ENCODE results near the gene FAIM2.
"Not testable (repeated sequence)": the region's sequence is repeated elsewhere in the genome, so short reads cannot be mapped to it uniquely, and the experiment has no call there.

FAIM2 gene

GRCh38 chr12:49881415-49882247 is 22.1 kb downstream of the FAIM2 start:
- Histone ChIP-seq H3K9ac (ENCODE audit: low read length) (no peak overlapping the region), H3K23ac (ENCODE audit: low read length) (no peak overlapping the region), H4K91ac (ENCODE audit: low read depth, low read length) (no peak overlapping the region), H3K18ac (ENCODE audit: low read length) (no peak overlapping the region), H4K8ac (ENCODE audit: low read depth, low read length) (no peak overlapping the region), H3K27me3 (ENCODE audit: insufficient read depth, low read length) (no peaks in the 10 kb centered on the region), H2AK5ac (ENCODE audit: low read length) (no peak overlapping the region), H3K27ac (ENCODE audit: low read depth, low read length) (no peak overlapping the region), H3K4me1 (ENCODE audit: control insufficient read depth in 1 of 2, insufficient read depth in 2 of 2, low read length in 2 of 2) (no peaks in the 10 kb centered on the region), H4K12ac (ENCODE audit: low read depth, low read length) (no peak overlapping the region), H2BK12ac (ENCODE audit: low read length) (no peak overlapping the region), H3K14ac (ENCODE audit: low read length) (no peak overlapping the region), H2BK120ac (ENCODE audit: insufficient read depth, low read length, poor library complexity) (no peak overlapping the region), H3K9me3 (ENCODE audit: insufficient read depth, low read depth, low read length) (no peaks in the 10 kb centered on the region), H3K4ac (ENCODE audit: low read depth, low read length) (no peak overlapping the region), H3K4me2 (ENCODE audit: low read length) (no peak overlapping the region), H2AFZ (ENCODE audit: insufficient read depth, low read length, poor library complexity) (no peak overlapping the region), H3K4me3 (ENCODE audit: low read depth, low read length) (no peak overlapping the region), H3K36me3 (ENCODE audit: control insufficient read depth in 1 of 2, insufficient read depth in 2 of 2, low read length in 2 of 2) (no peaks in the 10 kb centered on the region), H3K79me1 (ENCODE audit: low read length) (no peaks in the 10 kb centered on the region), H2BK5ac (ENCODE audit: low read depth, low read length, poor library complexity) (no peak overlapping the region), H3K79me2 (ENCODE audit: control insufficient read depth, insufficient read depth, low read length, poor library complexity) (no peaks in the 10 kb centered on the region)
- WGBS (ENCODE audit: extremely low coverage, insufficient coverage, insufficient read length) = no CpG with 5 or more reads among the region's 16 CpGs
- DNase-seq = no peak

- Histone ChIP-seq H3K9ac (ENCODE audit: low read length) (no peak overlapping the region), H4K12ac (ENCODE audit: low read depth, low read length) (no peak overlapping the region), H3K79me2 (ENCODE audit: control insufficient read depth, insufficient read depth, low read length, poor library complexity) (no peaks in the 10 kb centered on the region), H3K4ac (ENCODE audit: low read depth, low read length) (no peak overlapping the region), H3K9me3 (ENCODE audit: insufficient read depth, low read depth, low read length) (no peaks in the 10 kb centered on the region), H3K23ac (ENCODE audit: low read length) (no peak overlapping the region), H4K91ac (ENCODE audit: low read depth, low read length) (no peak overlapping the region), H3K18ac (ENCODE audit: low read length) (no peak overlapping the region), H4K8ac (ENCODE audit: low read depth, low read length) (no peak overlapping the region), H2AK5ac (ENCODE audit: low read length) (no peak overlapping the region), H2AFZ (ENCODE audit: insufficient read depth, low read length, poor library complexity) (no peak overlapping the region), H3K4me1 (ENCODE audit: control insufficient read depth in 1 of 2, insufficient read depth in 2 of 2, low read length in 2 of 2) (no peaks in the 10 kb centered on the region), H3K27me3 (ENCODE audit: insufficient read depth, low read length) (no peaks in the 10 kb centered on the region), H2BK120ac (ENCODE audit: insufficient read depth, low read length, poor library complexity) (no peak overlapping the region), H3K4me3 (ENCODE audit: low read depth, low read length) (no peak overlapping the region), H3K4me2 (ENCODE audit: low read length) (no peak overlapping the region), H3K36me3 (ENCODE audit: control insufficient read depth in 1 of 2, insufficient read depth in 2 of 2, low read length in 2 of 2) (no peaks in the 10 kb centered on the region), H3K79me1 (ENCODE audit: low read length) (no peaks in the 10 kb centered on the region), H2BK12ac (ENCODE audit: low read length) (no peak overlapping the region), H2BK5ac (ENCODE audit: low read depth, low read length, poor library complexity) (no peak overlapping the region), H3K14ac (ENCODE audit: low read length) (no peak overlapping the region), H3K27ac (ENCODE audit: low read depth, low read length) (no peak overlapping the region)
- WGBS (ENCODE audit: extremely low coverage, insufficient coverage, insufficient read length) = no CpG with 5 or more reads among the region's 5 CpGs
- DNase-seq = no peak
Observed at GRCh38 chr12:49880756-49881414, 22.8 kb downstream of the FAIM2 start.

GRCh38 chr12:49879065-49879464 is 24.6 kb downstream of the FAIM2 start:
- not testable (repeated sequence) for H3K4me3 ChIP-seq (ENCODE audit: low read depth, low read length); H2BK12ac ChIP-seq (ENCODE audit: low read length); H3K4me2 ChIP-seq (ENCODE audit: low read length); DNase-seq; H3K36me3 ChIP-seq (ENCODE audit: control insufficient read depth in 1 of 2, insufficient read depth in 2 of 2, low read length in 2 of 2); H2BK120ac ChIP-seq (ENCODE audit: insufficient read depth, low read length, poor library complexity); H4K91ac ChIP-seq (ENCODE audit: low read depth, low read length); H2AK5ac ChIP-seq (ENCODE audit: low read length); H2BK5ac ChIP-seq (ENCODE audit: low read depth, low read length, poor library complexity); H3K79me2 ChIP-seq (ENCODE audit: control insufficient read depth, insufficient read depth, low read length, poor library complexity); H3K9me3 ChIP-seq (ENCODE audit: insufficient read depth, low read depth, low read length); H2AFZ ChIP-seq (ENCODE audit: insufficient read depth, low read length, poor library complexity); H3K4me1 ChIP-seq (ENCODE audit: control insufficient read depth in 1 of 2, insufficient read depth in 2 of 2, low read length in 2 of 2); H3K4ac ChIP-seq (ENCODE audit: low read depth, low read length); H3K27me3 ChIP-seq (ENCODE audit: insufficient read depth, low read length); H3K18ac ChIP-seq (ENCODE audit: low read length); H3K79me1 ChIP-seq (ENCODE audit: low read length); H4K8ac ChIP-seq (ENCODE audit: low read depth, low read length); H3K27ac ChIP-seq (ENCODE audit: low read depth, low read length); H3K23ac ChIP-seq (ENCODE audit: low read length); H4K12ac ChIP-seq (ENCODE audit: low read depth, low read length); H3K9ac ChIP-seq (ENCODE audit: low read length); H3K14ac ChIP-seq (ENCODE audit: low read length)
- WGBS (ENCODE audit: extremely low coverage, insufficient coverage, insufficient read length) = no CpG with 5 or more reads among the region's 2 CpGs

GRCh38 chr12:49878021-49878420 is 25.7 kb downstream of the FAIM2 start:
- Histone ChIP-seq H3K18ac (ENCODE audit: low read length) (no peak overlapping the region), H4K8ac (ENCODE audit: low read depth, low read length) (no peak overlapping the region), H3K9me3 (ENCODE audit: insufficient read depth, low read depth, low read length) (no peaks in the 10 kb centered on the region), H4K91ac (ENCODE audit: low read depth, low read length) (no peak overlapping the region), H3K23ac (ENCODE audit: low read length) (no peak overlapping the region), H2BK120ac (ENCODE audit: insufficient read depth, low read length, poor library complexity) (no peak overlapping the region), H3K27me3 (ENCODE audit: insufficient read depth, low read length) (no peaks in the 10 kb centered on the region), H4K12ac (ENCODE audit: low read depth, low read length) (no peak overlapping the region), H3K4me2 (ENCODE audit: low read length) (no peak overlapping the region), H3K27ac (ENCODE audit: low read depth, low read length) (no peak overlapping the region), H3K79me1 (ENCODE audit: low read length) (no peaks in the 10 kb centered on the region), H3K36me3 (ENCODE audit: control insufficient read depth in 1 of 2, insufficient read depth in 2 of 2, low read length in 2 of 2) (no peaks in the 10 kb centered on the region), H2BK5ac (ENCODE audit: low read depth, low read length, poor library complexity) (no peak overlapping the region), H2AK5ac (ENCODE audit: low read length) (no peak overlapping the region), H3K4me1 (ENCODE audit: control insufficient read depth in 1 of 2, insufficient read depth in 2 of 2, low read length in 2 of 2) (no peaks in the 10 kb centered on the region), H2AFZ (ENCODE audit: insufficient read depth, low read length, poor library complexity) (no peak overlapping the region), H3K4ac (ENCODE audit: low read depth, low read length) (no peak overlapping the region), H3K79me2 (ENCODE audit: control insufficient read depth, insufficient read depth, low read length, poor library complexity) (no peaks in the 10 kb centered on the region), H3K9ac (ENCODE audit: low read length) (no peak overlapping the region), H2BK12ac (ENCODE audit: low read length) (no peak overlapping the region), H3K4me3 (ENCODE audit: low read depth, low read length) (no peak overlapping the region), H3K14ac (ENCODE audit: low read length) (no peak overlapping the region)
- WGBS (ENCODE audit: extremely low coverage, insufficient coverage, insufficient read length) = no CpG with 5 or more reads among the region's 2 CpGs
- no peak for DNase-seq
